NCI-H345 (cell line): Measurements from ENCODE around the gene LYST.
"Not testable (repeated sequence)": the region's sequence is repeated elsewhere in the genome, so short reads cannot be mapped to it uniquely, and the experiment has no call there.

Experiments used
- DNase-seq: peaks from one replicate; lab custom pipeline; 2025; lab: John Stamatoyannopoulos, UW

LYST gene, protein sequence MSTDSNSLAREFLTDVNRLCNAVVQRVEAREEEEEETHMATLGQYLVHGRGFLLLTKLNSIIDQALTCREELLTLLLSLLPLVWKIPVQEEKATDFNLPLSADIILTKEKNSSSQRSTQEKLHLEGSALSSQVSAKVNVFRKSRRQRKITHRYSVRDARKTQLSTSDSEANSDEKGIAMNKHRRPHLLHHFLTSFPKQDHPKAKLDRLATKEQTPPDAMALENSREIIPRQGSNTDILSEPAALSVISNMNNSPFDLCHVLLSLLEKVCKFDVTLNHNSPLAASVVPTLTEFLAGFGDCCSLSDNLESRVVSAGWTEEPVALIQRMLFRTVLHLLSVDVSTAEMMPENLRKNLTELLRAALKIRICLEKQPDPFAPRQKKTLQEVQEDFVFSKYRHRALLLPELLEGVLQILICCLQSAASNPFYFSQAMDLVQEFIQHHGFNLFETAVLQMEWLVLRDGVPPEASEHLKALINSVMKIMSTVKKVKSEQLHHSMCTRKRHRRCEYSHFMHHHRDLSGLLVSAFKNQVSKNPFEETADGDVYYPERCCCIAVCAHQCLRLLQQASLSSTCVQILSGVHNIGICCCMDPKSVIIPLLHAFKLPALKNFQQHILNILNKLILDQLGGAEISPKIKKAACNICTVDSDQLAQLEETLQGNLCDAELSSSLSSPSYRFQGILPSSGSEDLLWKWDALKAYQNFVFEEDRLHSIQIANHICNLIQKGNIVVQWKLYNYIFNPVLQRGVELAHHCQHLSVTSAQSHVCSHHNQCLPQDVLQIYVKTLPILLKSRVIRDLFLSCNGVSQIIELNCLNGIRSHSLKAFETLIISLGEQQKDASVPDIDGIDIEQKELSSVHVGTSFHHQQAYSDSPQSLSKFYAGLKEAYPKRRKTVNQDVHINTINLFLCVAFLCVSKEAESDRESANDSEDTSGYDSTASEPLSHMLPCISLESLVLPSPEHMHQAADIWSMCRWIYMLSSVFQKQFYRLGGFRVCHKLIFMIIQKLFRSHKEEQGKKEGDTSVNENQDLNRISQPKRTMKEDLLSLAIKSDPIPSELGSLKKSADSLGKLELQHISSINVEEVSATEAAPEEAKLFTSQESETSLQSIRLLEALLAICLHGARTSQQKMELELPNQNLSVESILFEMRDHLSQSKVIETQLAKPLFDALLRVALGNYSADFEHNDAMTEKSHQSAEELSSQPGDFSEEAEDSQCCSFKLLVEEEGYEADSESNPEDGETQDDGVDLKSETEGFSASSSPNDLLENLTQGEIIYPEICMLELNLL (N-terminal part only)

DNA sequence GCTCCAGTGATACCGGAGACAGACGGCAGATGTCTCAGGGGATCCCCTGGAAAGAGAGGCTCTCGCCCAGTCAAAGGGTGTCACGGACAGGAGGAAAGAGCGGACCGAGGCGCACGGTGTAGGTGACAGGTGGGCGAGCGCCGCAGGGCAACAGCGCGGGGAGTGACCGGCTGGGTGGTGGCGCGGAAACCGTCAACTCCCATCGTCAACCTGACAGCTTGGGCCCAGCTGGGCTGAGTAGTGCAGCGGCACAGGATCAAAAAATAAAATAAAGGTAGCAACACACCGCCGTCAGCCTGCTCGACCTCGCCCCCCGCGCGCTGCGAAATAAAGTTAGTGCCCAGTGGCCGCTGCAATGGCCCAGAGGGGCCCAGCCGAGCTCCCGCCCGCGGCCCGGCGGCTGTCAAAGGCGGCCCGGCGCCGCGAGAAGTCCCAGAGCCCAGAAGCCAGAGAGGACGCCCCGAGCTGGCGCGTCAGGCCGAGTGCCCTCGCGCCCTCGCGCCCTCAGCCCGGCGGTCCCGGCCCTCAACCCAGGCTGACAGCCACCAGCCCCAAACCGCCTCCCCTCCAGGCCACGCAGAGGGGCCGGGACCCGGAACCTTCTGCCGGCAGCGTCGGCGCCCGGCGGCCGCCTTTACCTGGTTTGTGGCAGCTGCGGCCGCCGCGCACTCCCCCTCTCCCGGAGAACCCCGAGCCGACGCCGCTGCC, at the start of gene LYST:
TSS of gene LYST (minus strand) at position 702 of the 708 bp plus-strand sequence. CDS start 36,489 bp downstream, outside the sequence.
- DNase-seq, result peak; percentile 56

DNA sequence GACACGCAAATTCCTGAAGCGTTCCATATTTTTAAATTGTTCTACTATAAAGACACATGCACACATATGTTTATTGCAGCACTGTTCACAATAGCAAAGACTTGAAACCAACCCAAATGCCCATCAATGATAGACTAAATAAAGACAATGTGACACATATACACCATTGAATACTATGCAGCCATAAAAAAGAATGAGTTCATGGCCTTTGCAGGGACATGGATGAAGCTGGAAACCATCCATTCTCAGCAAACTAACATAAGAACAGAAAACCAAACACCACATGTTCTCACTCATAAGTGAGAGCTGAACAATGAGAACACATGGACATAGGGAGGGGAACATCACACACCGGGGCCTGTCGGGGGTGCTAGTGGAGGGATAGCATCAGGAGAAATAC, 48.8 kb upstream of the LYST start:
- DNase-seq, result not testable (repeated sequence)

DNA sequence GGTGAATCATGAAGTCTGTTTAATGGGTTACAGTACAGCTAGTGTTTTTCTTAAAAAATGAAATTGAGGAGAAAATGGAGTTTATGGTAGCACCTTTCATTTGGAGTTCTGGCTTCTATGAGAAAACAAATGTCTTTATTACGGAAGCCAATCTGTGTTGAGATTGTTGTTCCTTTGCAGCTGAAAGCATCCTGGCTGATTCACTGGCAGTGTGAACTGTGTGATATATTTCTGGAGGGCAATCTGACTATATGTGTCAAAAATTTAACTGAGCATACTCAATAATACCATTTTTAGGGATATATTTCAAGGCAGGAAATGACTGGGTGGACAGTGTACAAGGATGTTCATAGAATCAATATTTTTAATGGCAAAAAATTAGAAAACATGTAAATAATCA, 46.6 kb upstream of the LYST start:
- DNase-seq, result no peak

DNA sequence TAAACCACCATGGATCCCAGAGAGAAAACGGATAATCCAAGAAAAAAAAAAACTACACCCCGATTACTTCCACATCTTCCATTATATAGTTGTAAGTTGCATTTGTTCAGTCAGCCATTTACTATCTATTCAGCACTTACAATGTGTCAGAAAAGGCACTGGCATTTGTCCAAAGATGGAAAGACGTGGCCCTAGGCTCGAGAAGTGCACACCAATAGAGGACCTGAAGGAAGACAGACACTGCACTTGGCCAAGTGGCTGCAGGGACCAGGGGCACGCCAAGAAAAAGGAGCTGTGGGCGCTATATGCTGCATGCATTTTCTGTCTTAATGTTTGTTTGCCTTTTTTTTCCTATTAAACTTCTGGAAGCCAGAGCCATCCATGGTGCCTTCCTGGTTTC, 45.2 kb upstream of the LYST start:
- no peak for DNase-seq

DNA sequence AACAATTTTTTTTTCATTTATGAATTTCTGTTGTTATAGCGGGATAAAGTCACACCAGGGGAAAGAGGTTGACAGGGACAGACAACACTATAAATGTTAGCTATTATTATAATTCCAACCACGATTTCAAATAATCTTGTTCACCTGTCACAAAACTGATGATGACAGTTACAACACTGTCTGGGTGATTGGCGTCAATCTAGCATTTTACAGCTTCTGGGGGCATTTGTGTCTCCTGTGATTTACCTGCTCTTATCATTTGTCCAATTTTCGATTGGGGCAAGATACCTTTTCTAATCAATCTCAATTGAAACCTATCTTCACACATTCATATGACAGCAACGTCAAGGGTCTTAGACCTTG, 44.6 kb upstream of the LYST start:
- DNase-seq, result no peak

DNA sequence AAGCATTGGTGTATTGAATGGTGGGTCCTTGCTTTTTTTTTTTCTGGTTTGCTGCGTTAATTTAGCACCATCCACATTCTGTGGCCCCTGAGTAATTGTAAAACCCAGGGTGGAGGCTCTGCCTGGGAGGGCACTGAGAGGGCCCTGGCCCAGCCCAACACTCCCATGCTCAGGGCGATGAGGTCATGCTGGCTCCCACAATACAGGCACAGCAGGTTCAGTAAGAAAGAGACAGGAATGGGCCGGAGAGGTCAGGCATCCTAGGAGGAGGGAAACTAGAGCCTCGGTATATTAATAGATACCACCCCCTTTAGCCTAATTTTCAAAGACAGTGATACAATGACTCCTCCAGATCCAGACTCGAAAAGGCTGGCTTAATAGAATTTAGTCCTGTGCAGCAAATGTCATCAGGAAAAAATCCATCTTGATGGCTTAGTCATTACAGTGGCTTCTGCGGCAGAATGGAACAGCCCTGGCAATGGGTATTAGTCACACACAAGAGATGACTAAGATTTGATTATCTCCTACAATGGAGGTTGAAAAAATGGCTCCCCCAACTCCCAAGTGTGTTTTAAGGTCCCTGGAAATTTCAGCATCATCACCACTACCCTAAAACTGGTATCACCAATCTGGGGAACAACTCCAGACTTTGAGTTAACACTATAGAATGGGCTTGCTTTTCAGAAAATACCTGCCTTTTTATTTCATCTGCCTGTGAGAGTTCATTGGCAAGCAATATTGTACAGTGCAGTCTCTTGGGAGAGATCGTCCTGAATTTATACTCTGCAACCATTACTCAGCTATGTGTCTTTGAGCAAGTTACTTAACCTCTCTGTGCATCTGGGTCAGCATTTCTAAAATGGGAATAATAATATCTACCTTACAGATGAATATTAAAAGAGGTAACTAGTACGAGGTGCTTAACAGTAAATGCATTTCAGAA, 43.9 kb upstream of the LYST start:
- DNase-seq, result no peak

DNA sequence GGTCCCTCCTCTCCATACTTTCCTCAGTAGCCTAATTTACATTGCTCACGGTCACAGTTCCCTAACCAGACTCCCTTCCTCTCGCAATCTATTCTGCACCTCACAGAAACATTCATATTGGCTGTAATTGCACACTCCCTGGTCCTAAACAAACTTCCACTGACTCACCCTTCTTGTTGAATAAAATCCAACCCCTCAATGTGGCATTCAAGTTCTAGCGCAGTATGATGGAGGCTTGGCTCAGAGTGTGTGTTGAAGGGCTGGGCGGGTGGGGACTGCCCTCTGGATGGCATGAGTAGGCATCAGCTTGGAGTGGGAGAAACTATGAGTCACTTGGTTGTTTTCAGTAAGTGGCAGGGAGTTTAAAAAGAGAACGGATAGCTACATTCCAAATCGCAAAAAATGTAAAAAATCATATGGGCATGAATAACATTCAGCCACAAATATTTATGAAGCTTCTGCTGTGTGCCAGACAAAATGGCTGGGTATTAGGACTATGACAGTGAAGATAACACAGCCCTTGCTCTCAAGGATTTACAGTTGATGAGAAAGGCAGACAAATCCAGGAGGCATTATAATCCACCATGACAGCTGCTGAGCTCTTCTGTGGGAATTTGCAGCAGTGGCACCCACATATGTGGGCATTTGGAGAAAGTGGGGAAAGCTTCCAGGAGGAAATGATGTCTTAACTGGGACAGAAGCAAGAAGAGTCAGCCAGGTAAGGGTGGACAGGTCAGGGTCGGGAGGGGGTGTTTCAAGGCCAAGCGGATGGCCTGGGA, 42.2 kb upstream of the LYST start:
- DNase-seq, result no peak

DNA sequence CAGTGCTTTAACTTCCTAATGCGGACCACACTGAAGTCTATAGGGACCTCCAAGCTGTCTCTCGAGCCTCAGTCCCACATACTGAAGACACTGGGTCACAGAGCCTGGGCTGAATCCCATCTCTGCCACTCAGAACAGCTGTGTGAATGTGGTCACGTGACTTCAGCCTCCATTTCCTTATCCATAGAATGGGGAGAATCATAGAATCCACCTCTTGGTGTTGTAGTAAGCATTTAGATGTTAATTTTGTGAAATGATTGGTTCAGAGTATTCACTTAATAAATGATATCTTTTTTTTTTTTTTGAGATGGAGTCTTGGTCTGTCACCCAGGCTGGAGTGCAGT, 41.2 kb upstream of the LYST start:
- DNase-seq, result no peak

DNA sequence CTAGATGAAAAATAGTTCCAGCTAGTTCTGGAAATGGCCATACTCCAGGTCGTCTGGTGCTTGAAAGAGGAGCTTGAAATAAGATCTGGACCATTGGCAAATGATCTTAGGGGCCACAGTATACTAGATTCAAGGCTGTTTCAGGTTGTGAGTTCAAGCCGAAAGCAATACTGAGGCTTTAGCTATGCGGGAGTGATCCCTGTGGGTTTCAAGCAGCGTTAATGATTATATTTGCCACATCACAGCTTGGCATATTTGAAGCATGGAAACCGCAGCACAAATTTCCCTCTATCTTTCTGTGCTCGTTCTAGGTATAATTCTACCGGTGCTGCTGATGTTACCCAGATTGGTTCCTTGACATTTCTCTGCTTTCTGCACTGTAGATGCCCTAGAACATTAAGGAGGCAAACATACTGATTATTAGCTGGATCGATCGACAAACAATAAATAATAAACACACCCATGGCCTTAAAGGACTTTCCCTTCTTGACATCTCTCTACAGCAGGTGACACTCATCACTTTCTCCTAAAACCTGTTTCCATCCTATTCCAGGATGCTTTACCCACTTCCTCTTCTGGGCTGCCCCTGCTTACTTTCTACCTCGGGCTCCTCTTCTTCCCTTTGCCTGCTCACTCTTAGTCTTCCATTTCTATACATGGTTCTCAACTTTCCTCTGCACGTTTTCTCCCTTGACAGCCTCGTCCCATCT, 40.6 kb upstream of the LYST start:
- no peak for DNase-seq

DNA sequence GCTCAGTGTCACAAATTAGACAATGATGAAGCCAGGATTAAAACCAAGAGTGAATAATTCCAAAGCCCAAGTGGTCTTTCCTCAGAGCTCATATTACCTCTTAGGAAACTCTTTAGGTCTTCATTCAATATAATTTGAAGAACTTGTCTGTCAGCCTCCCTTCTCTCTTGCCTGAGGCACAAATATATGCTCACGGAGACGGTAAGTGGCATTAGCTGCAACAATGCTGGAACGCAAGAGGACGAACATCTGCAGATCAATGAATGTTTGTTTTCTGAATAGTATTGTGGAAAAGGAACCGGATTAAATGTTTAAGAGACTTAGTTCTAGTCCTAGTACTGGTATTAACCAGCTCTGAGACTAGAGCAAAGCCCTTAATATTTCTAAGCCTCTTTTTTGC, 39.7 kb upstream of the LYST start:
- no peak for DNase-seq

DNA sequence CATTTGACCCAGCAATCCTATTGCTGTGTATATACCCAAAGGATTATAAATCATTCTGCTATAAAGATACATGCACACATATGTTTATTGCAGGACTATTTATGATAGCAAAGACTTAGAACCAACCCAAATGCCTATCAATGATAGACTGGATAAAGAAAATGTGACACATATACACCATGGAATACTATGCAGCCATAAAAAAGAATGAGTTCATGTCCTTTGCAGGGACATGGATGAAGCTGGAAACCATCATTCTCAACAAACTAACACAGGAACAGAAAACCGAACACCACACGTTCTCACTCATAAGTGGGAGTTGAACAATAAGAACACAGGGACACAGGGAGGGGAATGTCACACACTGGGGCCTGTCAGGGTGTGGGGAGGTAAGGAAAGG, 37.1 kb upstream of the LYST start:
- not testable (repeated sequence) for DNase-seq

DNA sequence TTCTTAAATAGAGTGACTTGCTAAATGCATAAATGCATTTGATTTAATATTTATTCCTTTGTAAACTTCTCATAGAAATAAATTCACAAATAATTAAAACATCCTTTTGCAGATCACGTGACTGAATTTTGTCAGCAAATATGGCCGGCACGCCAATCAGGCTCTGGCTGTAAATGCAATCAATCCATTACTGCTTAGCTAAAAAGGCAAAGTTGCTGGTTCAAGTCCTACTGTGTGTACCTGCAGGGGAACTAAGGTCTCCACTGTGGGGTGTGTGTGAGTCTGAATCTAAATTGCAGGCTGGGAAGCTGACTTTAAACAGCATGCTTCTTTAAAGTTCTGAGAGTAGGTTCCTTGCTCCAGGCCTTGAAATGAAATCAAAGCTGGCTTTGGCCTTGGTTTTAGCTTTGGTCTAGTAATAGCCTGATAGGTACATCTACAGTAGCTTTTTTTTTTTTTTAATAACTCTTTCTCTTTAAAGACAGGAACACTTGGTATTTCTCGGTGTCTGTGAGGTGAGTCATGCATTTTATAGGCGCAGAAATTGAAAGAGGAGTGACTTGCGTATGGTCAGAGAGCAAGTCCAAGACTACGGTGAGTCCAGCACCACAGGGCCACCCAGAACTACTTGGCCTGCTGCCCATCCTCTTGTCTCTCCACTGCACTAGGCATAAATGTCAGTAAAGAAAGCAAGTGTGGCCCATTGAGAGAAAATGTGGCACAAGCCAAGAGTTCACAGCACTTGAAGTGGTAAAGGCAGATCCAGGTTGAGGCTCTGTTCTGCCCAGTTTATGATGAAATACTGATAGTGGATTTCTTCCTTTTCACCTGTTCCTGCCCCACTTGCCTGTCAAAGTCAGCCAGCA, 36.2 kb upstream of the LYST start:
- DNase-seq, result no peak

DNA sequence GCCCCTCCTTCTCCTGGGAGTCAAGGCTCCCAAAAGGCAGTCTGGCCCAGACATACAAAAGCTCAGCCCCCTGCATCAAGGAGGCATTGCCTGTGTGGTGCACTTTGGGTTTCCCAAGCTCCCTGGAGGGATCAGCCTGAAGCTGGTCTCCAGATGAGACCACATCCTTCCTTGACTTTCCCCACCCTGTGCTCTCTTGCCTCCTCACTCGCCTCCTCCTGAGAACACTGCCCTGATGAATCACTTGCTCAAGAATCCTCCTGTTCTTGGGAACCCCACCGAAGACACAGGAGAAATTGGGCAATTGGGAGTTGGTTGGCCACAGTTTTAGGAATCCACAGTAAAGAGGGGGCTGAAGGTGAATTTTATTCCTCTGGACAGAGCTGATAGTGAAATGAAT, 34.8 kb upstream of the LYST start:
- DNase-seq, result no peak

DNA sequence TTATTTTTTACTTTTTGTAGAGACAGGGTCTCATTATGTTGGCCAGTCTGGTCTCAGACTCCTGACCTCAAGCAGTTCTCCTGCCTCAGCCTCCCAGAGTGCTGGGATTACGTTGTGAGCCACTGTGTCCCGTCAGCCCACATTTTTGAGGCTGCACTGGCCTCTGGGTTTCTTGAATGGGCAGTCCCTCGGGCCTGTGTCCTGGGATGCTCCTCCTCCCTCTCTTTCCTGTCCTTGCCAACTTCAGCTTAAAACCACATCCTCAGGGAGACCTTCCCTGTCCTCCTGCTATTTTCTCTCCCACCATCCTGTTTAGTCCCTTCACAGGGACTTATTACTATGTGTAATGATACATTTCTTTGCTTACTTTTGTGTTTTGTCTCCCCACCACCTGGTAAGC, 31.4 kb upstream of the LYST start:
- DNase-seq, result no peak

DNA sequence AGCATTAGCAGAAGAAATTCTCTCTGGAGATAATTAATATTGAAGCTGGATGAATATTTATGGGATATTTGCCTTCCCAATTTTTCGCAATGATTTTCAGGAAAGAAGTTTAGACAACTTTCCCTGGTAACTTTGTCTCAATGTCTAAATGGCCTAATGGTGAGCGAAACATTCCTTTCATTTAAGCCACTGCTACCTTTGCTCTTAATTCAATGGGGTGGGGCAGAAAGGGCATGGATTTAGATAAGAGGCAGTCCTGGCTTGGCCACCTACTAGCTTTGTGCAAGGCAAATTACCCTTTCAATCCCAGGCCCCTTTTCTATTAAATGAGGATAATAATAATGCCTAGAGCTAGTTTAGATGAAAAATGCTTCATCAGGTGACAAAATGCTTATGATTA, 27.1 kb upstream of the LYST start:
- no peak for DNase-seq

DNA sequence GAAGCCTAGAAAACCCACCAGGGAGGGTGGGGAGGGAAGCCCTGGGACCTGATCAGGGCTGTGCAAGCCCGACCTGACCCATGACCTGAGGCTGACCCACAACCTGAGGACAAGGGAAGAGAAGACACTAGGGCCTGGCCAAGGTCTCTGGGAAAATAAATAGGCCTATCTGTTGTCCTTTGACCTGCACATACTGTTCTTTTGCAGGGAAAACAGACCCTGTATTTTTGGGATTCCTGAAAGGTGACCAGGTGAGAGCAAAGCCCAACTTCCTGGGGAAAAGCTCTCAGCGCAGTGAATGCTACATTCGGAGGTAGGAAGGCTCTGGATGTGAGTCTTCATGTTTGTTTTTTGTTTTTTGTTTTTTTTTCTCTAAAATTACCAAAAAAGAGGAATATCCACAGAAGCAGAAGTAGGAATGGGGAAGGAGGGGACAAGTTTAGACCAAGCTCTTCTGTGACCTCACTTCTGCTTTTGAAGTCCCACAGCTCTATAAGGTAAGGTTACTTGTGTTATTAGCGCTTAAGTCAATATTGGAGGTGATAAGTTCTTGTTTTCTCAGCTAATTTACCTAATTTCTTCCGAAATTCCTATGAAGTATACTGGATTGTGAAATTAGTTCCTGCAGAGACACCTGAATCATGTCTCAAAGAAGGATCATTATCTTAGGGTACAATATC, 26.2 kb upstream of the LYST start:
- no peak for DNase-seq

DNA sequence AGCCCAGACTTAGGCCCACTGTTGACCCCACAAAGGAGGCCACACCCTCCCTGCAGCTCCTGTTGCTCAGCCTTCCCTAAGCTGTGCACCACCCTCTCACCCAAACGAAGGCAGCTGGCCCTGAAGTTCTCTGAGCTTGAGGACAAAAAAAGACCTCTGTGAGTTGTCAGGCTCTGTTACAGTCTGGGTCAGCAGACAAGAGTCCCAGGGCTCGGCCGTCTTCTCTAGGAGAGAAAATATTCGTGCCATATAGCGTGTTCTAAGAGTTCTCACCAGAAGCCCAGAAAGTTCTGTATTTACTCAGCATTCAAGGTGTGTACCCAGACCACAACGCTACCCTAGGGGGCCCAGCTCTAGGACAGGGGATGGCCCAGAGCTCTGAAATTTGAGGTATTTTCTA, 25.5 kb upstream of the LYST start:
- DNase-seq, result no peak
